IMR-90 (cell line): ENCODE measurements around the gene XRN1.

ENCODE experiments used
- BHLHE40 ChIP-seq: fragments of 150-350 bp; IDR thresholded peaks from 2 replicates; pipeline ENCODE4 v1.6.1; 2016; ENCODE audit warnings: mild to moderate bottlenecking, low read depth, low read length
- CHD1 ChIP-seq: IDR thresholded peaks from 2 replicates; pipeline ENCODE4 v1.6.1; 2012; ENCODE audit warnings: low read depth, low read length, improper control_type of control experiment
- FOS ChIP-seq: fragments of 150-350 bp; IDR thresholded peaks from 2 replicates; pipeline ENCODE4 v1.6.1; 2016; ENCODE audit warnings: low read depth, low read length
- MAFK ChIP-seq: IDR thresholded peaks from 2 replicates; pipeline ENCODE4 v1.6.1; 2012; ENCODE audit warnings: low read depth, low read length, improper control_type of control experiment
- MXI1 ChIP-seq: IDR thresholded peaks from 2 replicates; pipeline ENCODE4 v1.6.1; 2012; ENCODE audit warnings: low read depth, mild to moderate bottlenecking, low read length, moderate library complexity, borderline replicate concordance
- POLR2A ChIP-seq: IDR thresholded peaks from 2 replicates; pipeline ENCODE4 v1.6.1; 2012; ENCODE audit warnings: mild to moderate bottlenecking, low read depth, low read length
- RAD21 ChIP-seq: IDR thresholded peaks from 2 replicates; pipeline ENCODE4 v1.6.1; 2012; ENCODE audit warnings: low read length, improper control_type of control experiment
- RCOR1 ChIP-seq: IDR thresholded peaks from 2 replicates; pipeline ENCODE4 v1.6.1; 2012; ENCODE audit warnings: mild to moderate bottlenecking, low read length, improper control_type of control experiment; ENCODE audit not compliant: insufficient replicate concordance
- SMC3 ChIP-seq: fragments of 150-350 bp; IDR thresholded peaks from 2 replicates; pipeline ENCODE4 v1.6.1; 2016; ENCODE audit warnings: low read depth, mild to moderate bottlenecking, antibody characterized with exemption, low read length, moderate library complexity
- TF ChIP-seq, protein P1 (sequence below): conservative IDR thresholded peaks from 2 replicates; pipeline ENCODE4 v1.5.1; 2012; ENCODE audit warnings: mild to moderate bottlenecking, low read depth, low read length, improper control_type of control experiment
- TF ChIP-seq, protein P2 (sequence below): fragments of 150-350 bp; IDR thresholded peaks from 2 replicates; pipeline ENCODE4 v1.6.1; 2016; ENCODE audit warnings: low read depth, mild to moderate bottlenecking, low read length, moderate library complexity, borderline replicate concordance
- TF ChIP-seq, protein P3 (sequence below): fragments of 150-350 bp; IDR thresholded peaks from 2 replicates; pipeline ENCODE4 v1.6.1; 2017; ENCODE audit warnings: mild to moderate bottlenecking, antibody characterized with exemption, low read length, low read depth

DNA sequence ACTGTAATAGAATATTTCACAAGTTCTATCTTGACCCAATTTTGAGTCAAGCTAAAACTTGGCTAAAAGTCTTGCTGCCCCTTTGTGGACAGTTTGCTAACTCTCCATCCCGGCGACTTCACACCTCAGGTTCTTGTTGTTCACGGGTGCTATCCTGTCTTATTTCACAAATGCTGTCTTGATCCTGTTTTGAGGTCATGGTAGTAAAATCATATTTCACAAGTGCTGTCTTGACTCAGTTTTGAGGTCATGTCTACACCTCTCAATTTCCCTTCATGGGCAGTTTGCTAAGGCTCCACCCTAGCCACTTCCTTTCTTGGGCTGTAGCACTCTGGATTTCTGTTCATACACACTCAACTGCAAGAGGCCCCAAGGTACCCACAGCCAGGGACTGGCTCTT lies 177.4 kb downstream of the XRN1 start:
- TF ChIP-seq, protein P1, sequence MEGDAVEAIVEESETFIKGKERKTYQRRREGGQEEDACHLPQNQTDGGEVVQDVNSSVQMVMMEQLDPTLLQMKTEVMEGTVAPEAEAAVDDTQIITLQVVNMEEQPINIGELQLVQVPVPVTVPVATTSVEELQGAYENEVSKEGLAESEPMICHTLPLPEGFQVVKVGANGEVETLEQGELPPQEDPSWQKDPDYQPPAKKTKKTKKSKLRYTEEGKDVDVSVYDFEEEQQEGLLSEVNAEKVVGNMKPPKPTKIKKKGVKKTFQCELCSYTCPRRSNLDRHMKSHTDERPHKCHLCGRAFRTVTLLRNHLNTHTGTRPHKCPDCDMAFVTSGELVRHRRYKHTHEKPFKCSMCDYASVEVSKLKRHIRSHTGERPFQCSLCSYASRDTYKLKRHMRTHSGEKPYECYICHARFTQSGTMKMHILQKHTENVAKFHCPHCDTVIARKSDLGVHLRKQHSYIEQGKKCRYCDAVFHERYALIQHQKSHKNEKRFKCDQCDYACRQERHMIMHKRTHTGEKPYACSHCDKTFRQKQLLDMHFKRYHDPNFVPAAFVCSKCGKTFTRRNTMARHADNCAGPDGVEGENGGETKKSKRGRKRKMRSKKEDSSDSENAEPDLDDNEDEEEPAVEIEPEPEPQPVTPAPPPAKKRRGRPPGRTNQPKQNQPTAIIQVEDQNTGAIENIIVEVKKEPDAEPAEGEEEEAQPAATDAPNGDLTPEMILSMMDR = no peak
- TF ChIP-seq MXI1 = no peak
- TF ChIP-seq POLR2A = no peak
- TF ChIP-seq RCOR1 = no peak
- TF ChIP-seq, protein P2, sequence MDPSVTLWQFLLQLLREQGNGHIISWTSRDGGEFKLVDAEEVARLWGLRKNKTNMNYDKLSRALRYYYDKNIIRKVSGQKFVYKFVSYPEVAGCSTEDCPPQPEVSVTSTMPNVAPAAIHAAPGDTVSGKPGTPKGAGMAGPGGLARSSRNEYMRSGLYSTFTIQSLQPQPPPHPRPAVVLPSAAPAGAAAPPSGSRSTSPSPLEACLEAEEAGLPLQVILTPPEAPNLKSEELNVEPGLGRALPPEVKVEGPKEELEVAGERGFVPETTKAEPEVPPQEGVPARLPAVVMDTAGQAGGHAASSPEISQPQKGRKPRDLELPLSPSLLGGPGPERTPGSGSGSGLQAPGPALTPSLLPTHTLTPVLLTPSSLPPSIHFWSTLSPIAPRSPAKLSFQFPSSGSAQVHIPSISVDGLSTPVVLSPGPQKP = no peak
- no peak for TF ChIP-seq CHD1
- TF ChIP-seq, protein P3, sequence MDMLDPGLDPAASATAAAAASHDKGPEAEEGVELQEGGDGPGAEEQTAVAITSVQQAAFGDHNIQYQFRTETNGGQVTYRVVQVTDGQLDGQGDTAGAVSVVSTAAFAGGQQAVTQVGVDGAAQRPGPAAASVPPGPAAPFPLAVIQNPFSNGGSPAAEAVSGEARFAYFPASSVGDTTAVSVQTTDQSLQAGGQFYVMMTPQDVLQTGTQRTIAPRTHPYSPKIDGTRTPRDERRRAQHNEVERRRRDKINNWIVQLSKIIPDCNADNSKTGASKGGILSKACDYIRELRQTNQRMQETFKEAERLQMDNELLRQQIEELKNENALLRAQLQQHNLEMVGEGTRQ = no peak
- no peak for TF ChIP-seq FOS
- no peak for TF ChIP-seq MAFK
- TF ChIP-seq SMC3 = no peak
- no peak for TF ChIP-seq BHLHE40
- no peak for TF ChIP-seq RAD21
